HCT116 (cell line): Measurements from ENCODE around the gene ACOXL. TPM values are rescaled to one million over a fixed set of nuclear protein-coding genes. Genes with fewer than 3 reads are reported as not detected.

Experiments used
- ATAC-seq: fragments of 200-7000 bp; cut with Tn5 transposase; 2 replicates; pipeline ENCODE4 v1.9.1; 2020; ENCODE audit warnings: mild to moderate bottlenecking, moderate library complexity
- BruUV-seq: library from RNA; stranded (reverse); fragments of 400-500 nt; replicated peaks from 2 replicates; lab custom pipeline; 2021; lab: Mats Ljungman, UMichigan
- CTCF ChIA-PET: fragments of 300-600 bp; sonication (Branson Sonifier 250); formaldehyde crosslinking; loops from one replicate; lab custom pipeline; 2021; ENCODE audit warnings: antibody characterized with exemption; lab: Charles Lee
- POLR2A ChIA-PET: fragments of 300-600, 350-600 bp; sonication (Branson Sonifier 250); formaldehyde crosslinking; loops from one replicate; lab custom pipeline; 2021; ENCODE audit warnings: antibody characterized with exemption; lab: Charles Lee
- RAD21 ChIA-PET, 2 experiments: fragments of 300-600 bp; sonication (Branson Sonifier 250); formaldehyde crosslinking; loops; one replicate each; lab custom pipeline; 2023; ENCODE audit warnings: low total read pairs in 2 of 2; ENCODE audit not compliant: uncharacterized antibody in 2 of 2, unreplicated experiment in 2 of 2, low non-redundant PET in 1 of 2; lab: Charles Lee
- DNase-seq: peaks from one replicate; pipeline ENCODE4 v3.0.0-alpha.2; 2010; ENCODE audit warnings: low read depth, low spot score
- H2AFZ ChIP-seq: fragments of 200-600 bp; shearing (Covaris generic), sonication (generic); 2 replicates; pipeline ENCODE4 v1.6.1; 2017; ENCODE audit warnings: low read depth, mixed run types, mixed read lengths, antibody characterized with exemption, low read length; ENCODE audit not compliant: poor library complexity, severe bottlenecking
- H3K27ac ChIP-seq: 2 replicates; pipeline ENCODE4 v1.5.1; 2012; ENCODE audit warnings: low read depth, low read length
- H3K27me3 ChIP-seq: fragments of 200-600 bp; sonication (generic); 2 replicates; pipeline ENCODE4 v1.6.1; 2016; ENCODE audit warnings: mixed run types, low read length, mixed read lengths; ENCODE audit not compliant: insufficient read depth
- H3K36me3 ChIP-seq, 2 experiments: fragments of 200-500 bp in 1 of 2; fragments of 200-600 bp in 1 of 2; sonication (Bioruptor generic) in 1 of 2; sonication (generic) in 1 of 2; 2 replicates each; pipeline versions ENCODE4 v1.5.1 to v1.6.1; 2014 to 2016; ENCODE audit warnings: low read length in 2 of 2, inconsistent platforms in 1 of 2, mixed read lengths in 1 of 2, mixed run types in 1 of 2; ENCODE audit not compliant: insufficient read depth in 2 of 2, control insufficient read depth in 1 of 2
- H3K4me1 ChIP-seq, 2 experiments: fragments of 200-600 bp in 1 of 2; sonication (generic) in 1 of 2; 2 replicates each; pipeline versions ENCODE4 v1.5.1 to v1.6.1; 2012 to 2017; ENCODE audit warnings: low read length in 2 of 2, inconsistent platforms in 1 of 2, mild to moderate bottlenecking in 1 of 2, mixed read lengths in 1 of 2, mixed run types in 1 of 2, moderate library complexity in 1 of 2; ENCODE audit not compliant: insufficient read depth in 2 of 2, control insufficient read depth in 1 of 2
- H3K4me2 ChIP-seq: fragments of 200-600 bp; sonication (generic); 2 replicates; pipeline ENCODE4 v1.6.1; 2017; ENCODE audit warnings: mixed run types, low read length, mixed read lengths
- H3K4me3 ChIP-seq, 2 experiments: fragments of 200-600 bp in 1 of 2; sonication (generic) in 1 of 2; replicated peaks in 1 of 2; 2 replicates each; pipeline ENCODE4 v1.5.1; 2011 to 2016; ENCODE audit warnings: low read length in 2 of 2, control low read depth in 1 of 2, low read depth in 1 of 2, mild to moderate bottlenecking in 1 of 2, mixed read lengths in 1 of 2, mixed run types in 1 of 2
- H3K79me2 ChIP-seq: fragments of 200-600 bp; sonication (generic); 2 replicates; pipeline ENCODE4 v1.6.1; 2017; ENCODE audit warnings: mild to moderate bottlenecking, mixed run types, low read length, moderate library complexity, mixed read lengths; ENCODE audit not compliant: insufficient read depth
- H3K9ac ChIP-seq: fragments of 200-600 bp; sonication (generic); 2 replicates; pipeline ENCODE4 v1.6.1; 2016; ENCODE audit warnings: low read length, mixed read lengths
- H3K9me2 ChIP-seq: fragments of 200-600 bp; sonication (generic), shearing (Covaris generic); 2 replicates; pipeline ENCODE4 v1.6.1; 2017; ENCODE audit warnings: mixed run types, mild to moderate bottlenecking, moderate library complexity; ENCODE audit not compliant: insufficient read depth
- H3K9me3 ChIP-seq, 2 experiments: fragments of 200-500 bp in 1 of 2; fragments of 200-600 bp in 1 of 2; sonication (Bioruptor generic) in 1 of 2; sonication (generic) in 1 of 2; 2 replicates each; pipeline ENCODE4 v1.6.1; 2014 to 2017; ENCODE audit warnings: low read length in 2 of 2, mixed read lengths in 2 of 2, inconsistent platforms in 1 of 2, low read depth in 1 of 2, mild to moderate bottlenecking in 1 of 2, mixed run types in 1 of 2, moderate library complexity in 1 of 2; ENCODE audit not compliant: control insufficient read depth in 1 of 2, insufficient read depth in 1 of 2
- H4K20me1 ChIP-seq: fragments of 200-600 bp; sonication (generic), shearing (Covaris generic); 2 replicates; pipeline ENCODE4 v1.6.1; 2017; ENCODE audit warnings: mixed run types, mild to moderate bottlenecking, moderate library complexity; ENCODE audit not compliant: insufficient read depth
- CEBPB ChIP-seq: IDR thresholded peaks from 2 replicates; pipeline ENCODE4 v1.6.1; 2012; ENCODE audit warnings: low read depth
- EGR1 ChIP-seq: IDR thresholded peaks from 2 replicates; pipeline ENCODE4 v1.6.1; 2012; ENCODE audit warnings: low read depth
- EZH2 ChIP-seq: fragments of 200-600 bp; sonication (generic); IDR thresholded peaks from 2 replicates; pipeline ENCODE4 v1.6.1; 2017; ENCODE audit warnings: antibody characterized with exemption, mixed run types
- EZH2phosphoT487 ChIP-seq: fragments of 200-600 bp; IDR thresholded peaks from 2 replicates; pipeline ENCODE4 v1.6.1; 2018; ENCODE audit warnings: antibody characterized with exemption, borderline replicate concordance
- JUND ChIP-seq: IDR thresholded peaks from 2 replicates; pipeline ENCODE4 v1.6.1; 2012
- RAD21 ChIP-seq: IDR thresholded peaks from 2 replicates; pipeline ENCODE4 v1.6.1; 2012; ENCODE audit warnings: low read depth, mild to moderate bottlenecking
- SIN3A ChIP-seq: IDR thresholded peaks from 2 replicates; pipeline ENCODE4 v1.6.1; 2012; ENCODE audit warnings: low read depth
- SRF ChIP-seq: IDR thresholded peaks from 2 replicates; pipeline ENCODE4 v1.6.1; 2012; ENCODE audit warnings: low read depth
- ZNF274 ChIP-seq: fragments of 200-500 bp; sonication (Bioruptor generic); IDR thresholded peaks from 2 replicates; pipeline ENCODE4 v1.6.1; 2014; ENCODE audit warnings: mild to moderate bottlenecking, low read depth, low read length, inconsistent platforms
- intact Hi-C: fragments of 100-400 bp; cut with micrococcal nuclease; formaldehyde crosslinking; loops from 2 replicates; pipeline ENCODE4 v1.10.0; 2022
- total RNA-seq: library from RNA; stranded (reverse); gene quantifications from one replicate; pipeline ENCODE4 v1.2.1, GENCODE V29; 2021; ENCODE audit not compliant: unreplicated experiment
- TF ChIP-seq, protein P1 (sequence below): IDR thresholded peaks from 2 replicates; pipeline ENCODE4 v1.6.1; 2012
- TF ChIP-seq, protein P2 (sequence below): IDR thresholded peaks from 2 replicates; pipeline ENCODE4 v1.6.1; 2012
- TF ChIP-seq, protein P3 (sequence below), 3 experiments: fragments of 200-600 bp in 1 of 3; sonication (generic) in 1 of 3; IDR thresholded peaks in 2 of 3; conservative IDR thresholded peaks in 1 of 3; 2 replicates each; pipeline ENCODE4 v1.5.1; 2012 to 2017; ENCODE audit warnings: low read depth in 2 of 3, low read length in 2 of 3, antibody characterized with exemption in 1 of 3, borderline replicate concordance in 1 of 3, control low read depth in 1 of 3, mild to moderate bottlenecking in 1 of 3, mixed read lengths in 1 of 3, mixed run types in 1 of 3, moderate library complexity in 1 of 3; ENCODE audit not compliant: insufficient read depth in 1 of 3

The ACOXL gene
- total RNA-seq, 1 experiment from 2014 or later, result 5.5 TPM

DNA sequence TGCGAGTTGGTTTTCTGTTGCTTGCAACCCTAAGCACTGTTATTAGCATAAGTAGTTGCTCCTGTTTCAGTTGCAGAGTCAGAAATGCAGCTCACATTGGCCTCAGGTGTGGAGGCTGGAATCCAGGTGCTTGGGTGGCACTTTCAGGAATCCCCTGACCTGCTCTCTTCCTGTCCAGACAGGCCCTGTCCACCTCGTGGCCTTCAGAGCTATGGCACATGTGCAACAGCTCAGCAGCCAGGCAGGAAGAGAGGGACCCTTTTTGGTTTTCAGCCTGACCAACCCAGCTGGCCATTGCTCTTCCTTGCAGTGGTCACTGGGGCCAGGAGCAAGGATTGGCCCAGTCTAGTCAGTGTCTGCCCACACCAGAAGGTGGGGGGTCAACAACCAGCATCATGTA, 12.7 kb downstream of the ACOXL start:
- ATAC-seq (no peak), DNase-seq (no peak)
- no peaks in the 10 kb centered on the region for H3K36me3 ChIP-seq
- TF ChIP-seq, protein P1, sequence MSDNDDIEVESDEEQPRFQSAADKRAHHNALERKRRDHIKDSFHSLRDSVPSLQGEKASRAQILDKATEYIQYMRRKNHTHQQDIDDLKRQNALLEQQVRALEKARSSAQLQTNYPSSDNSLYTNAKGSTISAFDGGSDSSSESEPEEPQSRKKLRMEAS, result no peak
- TF ChIP-seq SRF, result no peak
- TF ChIP-seq EGR1, result no peak
- no peak for TF ChIP-seq ZNF274
- TF ChIP-seq, protein P2, sequence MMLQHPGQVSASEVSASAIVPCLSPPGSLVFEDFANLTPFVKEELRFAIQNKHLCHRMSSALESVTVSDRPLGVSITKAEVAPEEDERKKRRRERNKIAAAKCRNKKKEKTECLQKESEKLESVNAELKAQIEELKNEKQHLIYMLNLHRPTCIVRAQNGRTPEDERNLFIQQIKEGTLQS, result no peak
- no peak for TF ChIP-seq RAD21
- no peak for TF ChIP-seq JUND
- no peak for TF ChIP-seq EZH2
- no peak for TF ChIP-seq CEBPB
- TF ChIP-seq SIN3A, result no peak
- no peak for TF ChIP-seq EZH2phosphoT487
- TF ChIP-seq, protein P3, sequence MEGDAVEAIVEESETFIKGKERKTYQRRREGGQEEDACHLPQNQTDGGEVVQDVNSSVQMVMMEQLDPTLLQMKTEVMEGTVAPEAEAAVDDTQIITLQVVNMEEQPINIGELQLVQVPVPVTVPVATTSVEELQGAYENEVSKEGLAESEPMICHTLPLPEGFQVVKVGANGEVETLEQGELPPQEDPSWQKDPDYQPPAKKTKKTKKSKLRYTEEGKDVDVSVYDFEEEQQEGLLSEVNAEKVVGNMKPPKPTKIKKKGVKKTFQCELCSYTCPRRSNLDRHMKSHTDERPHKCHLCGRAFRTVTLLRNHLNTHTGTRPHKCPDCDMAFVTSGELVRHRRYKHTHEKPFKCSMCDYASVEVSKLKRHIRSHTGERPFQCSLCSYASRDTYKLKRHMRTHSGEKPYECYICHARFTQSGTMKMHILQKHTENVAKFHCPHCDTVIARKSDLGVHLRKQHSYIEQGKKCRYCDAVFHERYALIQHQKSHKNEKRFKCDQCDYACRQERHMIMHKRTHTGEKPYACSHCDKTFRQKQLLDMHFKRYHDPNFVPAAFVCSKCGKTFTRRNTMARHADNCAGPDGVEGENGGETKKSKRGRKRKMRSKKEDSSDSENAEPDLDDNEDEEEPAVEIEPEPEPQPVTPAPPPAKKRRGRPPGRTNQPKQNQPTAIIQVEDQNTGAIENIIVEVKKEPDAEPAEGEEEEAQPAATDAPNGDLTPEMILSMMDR (IDR thresholded peaks at IDR 0.05 in 2 of 3, conservative IDR thresholded peaks at IDR 0.05 in 1 of 3; ENCODE audit: borderline replicate concordance in 1 of 3, insufficient read depth in 1 of 3, low read depth in 2 of 3, low read length in 2 of 3), result no peak
- intact Hi-C loops, result no loop called here
- H3K79me2 ChIP-seq, result no peaks in the 10 kb centered on the region
- no peak overlapping the region for H2AFZ ChIP-seq
- ChIA-PET CTCF (no interaction called here), RAD21 (no interaction called here), POLR2A (no interaction called here)
- H4K20me1 ChIP-seq, result no peaks in the 10 kb centered on the region
- H3K9me2 ChIP-seq, result no peaks in the 10 kb centered on the region
- no TSS peak for BruUV-seq
- no peaks in the 10 kb centered on the region for H3K27me3 ChIP-seq
- peaks cover 0 to 6% of the 10 kb centered on the region in 2 experiments; a peak in 1 of 4 replicates for H3K4me1 ChIP-seq
- H3K9ac ChIP-seq, result no peak overlapping the region
- no peak overlapping the region for H3K4me3 ChIP-seq
- H3K9me3 ChIP-seq, result no peaks in the 10 kb centered on the region
- no peak overlapping the region for H3K4me2 ChIP-seq
- no peak overlapping the region for H3K27ac ChIP-seq
